ENCODE results near the gene GSN.

Gene GSN

GRCh38 chr9:121272401-121272948 lies 4.5 kb downstream of the GSN start:
- TF ChIP-seq CTCF (IDR thresholded peaks at IDR 0.05; ENCODE audit: insufficient read depth, low read depth, low read length, missing control alignments) = no peak
- no peak for DNase-seq (ENCODE audit: low read depth)
- no peak overlapping the region for H3K4me3 ChIP-seq (ENCODE audit: low read length)

DNA sequence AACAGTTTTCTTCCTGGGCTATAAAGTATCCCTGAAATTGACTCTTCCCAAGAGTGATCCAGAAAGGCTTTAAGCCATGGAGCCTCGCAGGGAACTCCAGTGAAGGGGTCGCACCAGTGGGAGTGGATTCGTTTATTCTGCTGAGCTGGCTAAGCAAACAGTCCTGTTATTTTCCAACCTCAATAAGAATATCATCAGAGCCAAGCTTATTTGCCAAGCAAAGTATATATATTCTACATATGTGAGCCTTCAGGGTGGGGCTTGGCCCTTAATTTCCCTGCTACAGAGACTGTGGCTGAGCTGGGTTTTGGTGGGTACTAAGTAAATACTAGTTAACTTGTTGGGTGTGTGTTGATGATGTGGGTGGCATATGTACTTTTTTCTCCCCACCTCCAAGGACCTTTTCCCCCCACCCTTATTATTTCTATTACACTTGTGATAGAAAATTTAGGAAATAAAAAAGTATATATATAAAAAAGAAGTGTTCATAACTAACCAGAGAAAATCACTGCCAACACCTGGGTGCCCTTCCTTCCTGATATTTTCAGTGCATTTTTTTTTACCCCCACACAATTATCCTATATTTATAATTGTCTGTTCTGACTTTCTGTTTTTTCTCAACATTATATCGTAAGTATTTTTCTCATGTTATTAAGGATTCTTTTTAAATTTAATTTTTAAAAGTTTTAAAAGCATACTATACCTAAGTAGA lies 5.3 kb downstream of the GSN start:
- DNase-seq (ENCODE audit: low read depth) = no peak
- no peak overlapping the region for H3K4me3 ChIP-seq (ENCODE audit: low read length)
- TF ChIP-seq CTCF (IDR thresholded peaks at IDR 0.05; ENCODE audit: insufficient read depth, low read depth, low read length, missing control alignments) = no peak

DNA sequence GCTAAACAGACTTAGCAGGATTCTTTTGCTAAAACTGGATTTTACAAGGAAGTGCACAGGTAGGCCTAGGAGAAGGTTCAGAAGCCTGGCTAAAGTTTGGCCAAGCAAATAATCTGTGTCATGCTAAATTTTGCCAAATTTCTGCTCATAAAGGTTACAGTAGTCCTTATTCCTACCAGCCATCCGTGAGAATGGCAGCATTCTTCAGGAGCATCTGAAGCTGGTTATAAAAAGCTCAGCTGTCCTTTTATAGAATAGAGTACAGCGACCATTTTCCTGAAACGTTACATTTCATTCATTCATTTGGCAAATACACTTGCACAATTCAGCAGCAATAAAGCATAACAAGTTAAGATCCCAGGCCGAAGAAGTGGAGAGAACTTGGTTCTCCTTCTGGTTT lies 6.9 kb downstream of the GSN start:
- no peak overlapping the region for H3K4me3 ChIP-seq (ENCODE audit: low read length)
- no peak for TF ChIP-seq CTCF (IDR thresholded peaks at IDR 0.05; ENCODE audit: insufficient read depth, low read depth, low read length, missing control alignments)
- no peak for DNase-seq (ENCODE audit: low read depth)

- H3K4me3 ChIP-seq (ENCODE audit: low read length) = no peak overlapping the region
- DNase-seq (ENCODE audit: low read depth) = no peak
- TF ChIP-seq CTCF (IDR thresholded peaks at IDR 0.05; ENCODE audit: insufficient read depth, low read depth, low read length, missing control alignments) = no peak
Observed at GRCh38 chr9:121275781-121276658, 8.1 kb downstream of the GSN start.

DNA sequence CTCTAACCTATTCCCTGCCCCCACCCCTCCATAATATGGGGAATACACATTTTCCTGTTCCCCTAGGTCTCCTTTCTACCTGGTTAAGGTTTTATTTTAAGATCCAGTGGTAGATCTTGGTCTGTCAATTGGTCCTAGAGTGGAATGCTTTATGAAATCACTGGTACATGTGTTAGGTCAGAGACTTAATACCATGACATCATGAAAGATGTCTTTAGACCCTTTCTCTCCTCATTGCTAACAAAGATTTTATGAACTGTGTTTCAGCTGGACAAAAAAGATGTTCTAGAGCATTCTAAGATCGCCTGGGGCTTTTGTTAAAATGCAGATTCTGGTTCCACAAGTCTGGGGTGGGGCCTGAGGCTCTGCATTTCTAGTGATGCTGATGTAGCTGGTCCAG lies 9.1 kb downstream of the GSN start:
- no peak for TF ChIP-seq CTCF (IDR thresholded peaks at IDR 0.05; ENCODE audit: insufficient read depth, low read depth, low read length, missing control alignments)
- H3K4me3 ChIP-seq (ENCODE audit: low read length) = no peak overlapping the region
- no peak for DNase-seq (ENCODE audit: low read depth)

GRCh38 chr9:121277518-121278295 lies 9.7 kb downstream of the GSN start:
- no peak overlapping the region for H3K4me3 ChIP-seq (ENCODE audit: low read length)
- DNase-seq (ENCODE audit: low read depth) = no peak
- TF ChIP-seq CTCF (IDR thresholded peaks at IDR 0.05; ENCODE audit: insufficient read depth, low read depth, low read length, missing control alignments) = no peak
